Measurements from ENCODE around the gene CRYBB1.

CRYBB1 gene

DNA sequence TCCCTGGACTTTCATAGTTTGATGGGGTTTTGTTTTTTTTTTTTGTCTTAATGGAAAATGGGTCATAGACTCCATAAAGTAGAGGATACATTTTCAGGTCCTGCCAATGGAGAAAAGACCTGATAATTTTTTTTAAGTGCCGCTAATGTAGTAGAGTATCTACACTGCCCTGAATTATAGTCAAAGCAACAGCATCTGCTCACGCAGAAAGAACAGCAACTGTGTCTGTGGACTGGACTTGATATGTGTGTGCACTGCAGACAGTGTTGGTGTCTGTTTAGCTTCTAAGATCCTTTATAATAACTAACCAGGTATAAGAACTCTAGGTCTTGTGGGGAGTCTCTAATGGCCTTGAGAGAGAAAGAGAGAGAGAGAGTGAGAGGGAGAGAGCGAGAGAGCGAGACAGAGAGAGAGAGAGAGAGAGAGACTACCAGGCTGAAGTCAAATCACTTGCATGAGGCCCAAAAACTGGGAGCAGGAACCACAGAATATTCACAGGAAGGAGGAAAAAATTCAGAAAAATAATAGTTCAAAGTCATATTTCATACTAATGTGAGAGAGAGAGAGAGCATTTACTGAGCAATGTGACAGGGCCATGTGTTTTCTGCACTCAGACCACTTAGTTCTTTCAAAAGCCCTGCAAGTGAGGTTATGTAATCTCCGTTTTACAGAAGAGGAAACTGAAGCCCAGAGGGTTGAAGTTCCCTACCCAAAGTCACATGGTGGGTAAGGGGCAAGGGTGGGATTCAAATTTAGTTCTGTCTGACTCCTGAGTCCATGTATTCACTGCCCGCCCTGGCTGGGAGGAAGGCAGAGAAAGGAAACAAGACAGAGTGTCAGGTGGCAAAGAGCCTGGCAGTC lies 30.9 kb upstream of the CRYBB1 start:
- no peak for DNase-seq (ENCODE audit: low read depth, low spot score)
- in situ Hi-C loops (cut with HindIII; ENCODE audit: low sequenced_read_pairs), result no loop called here
- H3K4me3 ChIP-seq (ENCODE audit: low read depth, low read length), result no peak overlapping the region
- TF ChIP-seq, protein P1, sequence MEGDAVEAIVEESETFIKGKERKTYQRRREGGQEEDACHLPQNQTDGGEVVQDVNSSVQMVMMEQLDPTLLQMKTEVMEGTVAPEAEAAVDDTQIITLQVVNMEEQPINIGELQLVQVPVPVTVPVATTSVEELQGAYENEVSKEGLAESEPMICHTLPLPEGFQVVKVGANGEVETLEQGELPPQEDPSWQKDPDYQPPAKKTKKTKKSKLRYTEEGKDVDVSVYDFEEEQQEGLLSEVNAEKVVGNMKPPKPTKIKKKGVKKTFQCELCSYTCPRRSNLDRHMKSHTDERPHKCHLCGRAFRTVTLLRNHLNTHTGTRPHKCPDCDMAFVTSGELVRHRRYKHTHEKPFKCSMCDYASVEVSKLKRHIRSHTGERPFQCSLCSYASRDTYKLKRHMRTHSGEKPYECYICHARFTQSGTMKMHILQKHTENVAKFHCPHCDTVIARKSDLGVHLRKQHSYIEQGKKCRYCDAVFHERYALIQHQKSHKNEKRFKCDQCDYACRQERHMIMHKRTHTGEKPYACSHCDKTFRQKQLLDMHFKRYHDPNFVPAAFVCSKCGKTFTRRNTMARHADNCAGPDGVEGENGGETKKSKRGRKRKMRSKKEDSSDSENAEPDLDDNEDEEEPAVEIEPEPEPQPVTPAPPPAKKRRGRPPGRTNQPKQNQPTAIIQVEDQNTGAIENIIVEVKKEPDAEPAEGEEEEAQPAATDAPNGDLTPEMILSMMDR (IDR thresholded peaks at IDR 0.05; ENCODE audit: low read depth, low read length), result no peak

DNA sequence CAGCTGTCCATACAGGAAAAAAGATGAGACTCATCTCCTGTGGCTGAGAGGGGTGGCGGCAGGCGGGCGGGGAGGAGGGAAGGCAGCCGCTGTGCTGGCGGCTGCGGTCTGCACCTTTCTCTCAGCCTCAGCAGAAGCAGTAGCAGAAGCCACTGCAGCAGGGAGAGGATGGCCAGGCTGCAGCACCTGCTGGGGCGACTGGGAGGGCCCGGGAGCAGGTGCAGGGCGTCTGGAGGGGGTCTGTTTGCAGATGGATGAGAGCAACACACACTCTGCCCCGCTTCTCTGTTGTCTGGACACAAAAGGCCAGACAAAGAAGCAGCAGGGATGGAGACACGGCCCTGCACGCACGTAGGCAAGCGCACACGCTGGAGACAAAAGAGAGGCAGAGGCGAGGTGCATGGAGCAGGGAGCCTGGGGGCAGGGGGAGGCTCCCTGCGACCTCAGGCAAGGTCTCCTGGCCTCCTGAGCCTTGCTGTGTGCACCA lies 30.2 kb upstream of the CRYBB1 start:
- H3K4me3 ChIP-seq (ENCODE audit: low read depth, low read length), result no peak overlapping the region
- TF ChIP-seq, protein P1 (IDR thresholded peaks at IDR 0.05; ENCODE audit: low read depth, low read length), result no peak
- in situ Hi-C loops (cut with HindIII; ENCODE audit: low sequenced_read_pairs), result no loop called here
- no peak for DNase-seq (ENCODE audit: low read depth, low spot score)

DNA sequence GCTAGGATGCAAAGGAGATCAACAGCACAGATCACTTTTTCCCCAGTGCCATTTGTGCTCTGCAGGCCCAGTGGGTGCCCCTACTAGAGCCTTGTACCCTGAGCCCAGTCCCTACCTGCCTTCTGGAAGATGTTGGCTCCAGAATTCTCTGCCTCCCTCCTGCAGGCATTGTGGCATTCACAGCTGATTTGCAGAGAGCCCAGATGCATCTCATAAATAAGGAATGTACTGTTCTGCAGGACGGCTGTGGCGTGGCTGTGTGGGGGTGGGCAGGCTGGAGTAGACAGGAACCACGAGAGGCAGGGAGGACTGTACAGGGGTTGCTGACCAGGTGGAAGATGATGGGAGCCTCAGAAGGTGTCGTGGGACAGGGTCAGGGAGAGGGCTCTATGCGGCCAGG lies 28.3 kb upstream of the CRYBB1 start:
- no peak for DNase-seq (ENCODE audit: low read depth, low spot score)
- in situ Hi-C loops (cut with HindIII; ENCODE audit: low sequenced_read_pairs), result no loop called here
- H3K4me3 ChIP-seq (ENCODE audit: low read depth, low read length), result no peak overlapping the region

DNA sequence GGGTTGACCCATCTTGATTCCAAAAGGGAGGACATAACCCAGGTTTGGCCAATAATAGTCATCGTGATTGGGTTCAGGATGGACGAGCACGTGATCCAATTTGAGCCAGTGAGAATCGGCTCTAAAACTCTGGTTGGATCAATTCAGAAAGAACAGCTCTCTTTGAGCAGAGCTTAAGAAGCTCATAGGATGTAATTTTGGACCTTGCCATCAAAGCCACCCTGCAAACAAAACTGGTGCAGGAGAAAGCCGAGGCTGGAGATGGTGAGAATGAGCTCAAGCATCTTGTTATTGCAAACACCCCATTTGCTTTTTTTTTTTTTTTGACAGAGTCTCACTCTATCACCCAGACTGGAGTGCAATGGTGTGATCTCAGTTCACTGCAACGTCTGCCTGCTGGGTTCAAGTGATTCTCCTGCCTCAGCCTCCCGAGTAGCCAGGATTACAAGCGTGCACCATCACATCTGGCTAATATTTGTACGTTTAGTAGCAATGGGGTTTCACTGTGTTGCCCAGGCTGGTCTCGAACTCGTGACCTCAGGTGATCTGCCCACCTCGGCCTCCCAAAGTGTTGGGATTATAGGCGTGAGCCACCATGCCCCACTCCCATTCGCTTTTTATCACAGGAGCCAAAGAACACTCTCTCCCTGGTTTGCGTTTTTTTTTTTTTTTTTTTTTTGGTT lies 25.7 kb upstream of the CRYBB1 start:
- in situ Hi-C loops (cut with HindIII; ENCODE audit: low sequenced_read_pairs), result no loop called here
- no peak overlapping the region for H3K4me3 ChIP-seq (ENCODE audit: low read depth, low read length)
- no peak for DNase-seq (ENCODE audit: low read depth, low spot score)
- TF ChIP-seq, protein P1 (IDR thresholded peaks at IDR 0.05; ENCODE audit: low read depth, low read length), result no peak

More for the DNA sequence above, 28.3 kb upstream of the CRYBB1 start:
- TF ChIP-seq, protein P1 (IDR thresholded peaks at IDR 0.05; ENCODE audit: low read depth, low read length), result no peak

DNA sequence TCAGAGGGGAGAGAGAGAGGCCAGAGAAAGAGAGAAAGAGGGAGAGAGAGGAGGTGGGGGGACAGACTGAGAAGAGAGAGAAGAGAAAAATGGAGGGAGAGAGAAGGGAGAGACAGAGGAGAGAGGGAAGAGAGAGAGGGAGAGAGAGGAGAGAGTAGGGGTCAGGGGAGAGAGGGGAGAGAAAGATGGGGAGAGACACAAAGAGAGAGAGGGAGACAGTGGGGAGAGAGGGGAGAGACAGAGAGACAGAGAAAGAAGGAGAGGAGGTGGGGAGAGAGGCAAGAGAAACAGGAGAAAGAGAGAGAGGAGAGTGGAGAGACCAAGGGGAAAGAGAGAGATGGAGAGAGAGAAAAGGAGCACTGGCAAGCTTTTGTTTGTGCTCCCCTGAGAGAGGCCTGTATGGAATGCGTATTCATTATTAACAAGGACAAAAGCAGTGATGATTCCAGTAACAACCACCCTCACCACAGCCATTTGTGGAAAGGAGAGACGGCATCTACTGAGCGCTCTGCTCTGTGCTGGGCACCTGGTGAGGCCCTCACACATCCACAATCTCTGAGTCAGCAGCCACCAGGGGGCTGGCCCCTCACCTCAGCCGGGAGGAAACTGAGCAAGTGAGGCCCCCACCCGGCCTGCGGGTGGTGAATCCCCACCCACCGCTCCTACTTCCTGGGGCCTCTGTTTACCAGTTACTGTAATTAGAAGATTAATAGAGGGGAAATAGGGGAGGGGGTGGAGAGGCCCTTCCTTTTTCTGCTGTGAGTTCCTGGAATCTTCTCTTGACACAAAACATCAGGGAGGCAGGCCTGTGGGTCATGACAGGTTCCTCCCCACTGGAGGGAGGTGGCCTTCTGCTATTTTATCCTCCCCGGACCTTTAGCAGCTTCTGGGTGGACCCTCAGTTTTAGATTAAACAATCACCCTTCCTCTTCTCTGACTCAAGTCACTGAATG lies 24.9 kb upstream of the CRYBB1 start:
- in situ Hi-C loops (cut with HindIII; ENCODE audit: low sequenced_read_pairs), result no loop called here

More for the DNA sequence above, 24.9 kb upstream of the CRYBB1 start:
- TF ChIP-seq, protein P1 (IDR thresholded peaks at IDR 0.05; ENCODE audit: low read depth, low read length), result no peak
- H3K4me3 ChIP-seq (ENCODE audit: low read depth, low read length), result no peak overlapping the region
- peak; percentile 41 for DNase-seq (ENCODE audit: low read depth, low spot score)

Measured in astrocyte of the spinal cord (primary cell).